ENCODE data around the gene C22orf42. TPM values are rescaled to one million over a fixed set of nuclear protein-coding genes. Genes with fewer than 3 reads are reported as not detected.
"Not testable (repeated sequence)": the region's sequence is repeated elsewhere in the genome, so short reads cannot be mapped to it uniquely, and the experiment has no call there.

C22orf42 gene
- total and polyA plus RNA-seq, 5 experiments from 2014 or later: not detected

DNA sequence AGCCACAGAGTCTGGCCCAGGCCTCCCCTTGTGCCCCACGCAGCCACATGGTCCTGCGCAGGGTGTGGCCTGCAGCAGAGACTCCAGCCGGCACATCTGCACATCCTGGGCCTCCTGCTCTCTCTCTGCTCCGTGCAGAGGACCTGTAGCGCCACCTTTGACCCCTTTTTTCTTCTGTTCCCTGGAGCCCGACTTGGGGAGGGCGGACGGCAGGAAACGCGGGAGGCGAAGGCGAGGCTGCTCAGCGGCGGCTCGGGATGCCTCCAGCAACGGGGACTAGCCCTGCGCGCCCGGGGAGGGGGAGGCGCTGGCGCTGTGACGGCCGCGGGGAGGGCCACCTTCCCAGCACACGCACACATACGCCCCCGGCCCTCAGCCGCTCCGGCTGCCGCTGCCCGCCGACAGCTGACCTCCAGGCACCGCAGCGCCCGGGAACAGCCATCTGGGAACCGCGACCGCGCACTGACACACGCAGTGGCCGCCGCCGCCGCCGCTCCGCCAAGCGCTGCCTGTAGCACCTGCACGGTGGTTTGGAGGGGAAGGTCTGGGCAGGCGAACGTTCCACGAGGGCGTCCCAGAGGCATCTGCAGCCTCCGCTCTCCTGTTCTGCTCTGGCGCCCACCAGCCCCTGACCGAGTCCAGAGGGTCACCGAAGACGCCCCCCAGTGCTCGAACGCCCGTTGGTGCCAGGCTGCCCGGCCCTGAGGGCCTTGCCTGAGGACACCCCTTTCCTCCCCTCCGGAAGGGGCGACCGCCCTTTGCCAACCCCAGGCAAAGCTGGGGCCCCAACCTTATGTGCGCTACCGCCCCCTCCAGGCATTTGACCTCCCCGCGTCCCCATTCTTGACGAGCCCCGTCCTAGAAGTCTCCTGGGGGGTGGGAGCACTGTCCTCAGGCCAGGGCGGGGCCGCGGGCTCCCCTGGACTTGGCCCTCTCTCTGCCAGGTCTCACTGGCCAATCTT lies 16.9 kb upstream of the C22orf42 start:
- DNase-seq (no peak), ATAC-seq (no peak)
- H3K4me3 Mint-ChIP-seq: peak overlapping the region in 3 of 10 donors; percentile 18 to 38 (median 37)
- H3K27ac Mint-ChIP-seq: no peak overlapping the region
- H3K36me3 Mint-ChIP-seq: no peaks in the 10 kb centered on the region
- peaks cover 0 to 6% (median 0%) of the 10 kb centered on the region in 4 donors for H3K4me1 Mint-ChIP-seq
- H3K27me3 Mint-ChIP-seq: peaks cover 25 to 58% (median 32%) of the 10 kb centered on the region in 5 donors
- POLR2A ChIA-PET: no interaction called here
- no peaks in the 10 kb centered on the region for H3K9me3 Mint-ChIP-seq

DNA sequence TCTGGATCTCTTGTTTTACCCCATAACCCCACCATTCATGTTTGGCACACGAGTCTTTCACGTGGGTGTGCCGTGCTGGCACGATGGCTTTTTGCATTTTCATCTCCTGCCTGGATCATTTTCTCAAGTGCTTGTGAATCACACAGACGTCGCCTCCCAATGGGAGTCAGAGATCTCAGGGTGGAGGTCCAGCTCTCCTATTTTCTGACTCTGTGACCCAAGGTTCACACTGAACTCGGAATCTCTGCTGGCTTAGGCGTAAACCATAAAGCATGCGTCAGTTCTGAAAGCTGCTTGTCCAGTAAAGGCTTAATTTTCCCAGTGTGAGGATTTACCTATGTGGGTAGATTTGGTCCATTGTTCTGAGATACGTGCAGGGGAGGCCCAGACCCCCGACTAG lies 16.0 kb upstream of the C22orf42 start:
- POLR2A ChIA-PET: no interaction called here
- H3K36me3 Mint-ChIP-seq: no peaks in the 10 kb centered on the region
- ATAC-seq: no peak
- peaks cover 0 to 6% (median 0%) of the 10 kb centered on the region in 4 donors for H3K4me1 Mint-ChIP-seq
- H3K27ac Mint-ChIP-seq: no peak overlapping the region
- DNase-seq: no peak
- no peaks in the 10 kb centered on the region for H3K9me3 Mint-ChIP-seq
- peaks cover 25 to 58% (median 32%) of the 10 kb centered on the region in 5 donors for H3K27me3 Mint-ChIP-seq
- H3K4me3 Mint-ChIP-seq: no peak overlapping the region

DNA sequence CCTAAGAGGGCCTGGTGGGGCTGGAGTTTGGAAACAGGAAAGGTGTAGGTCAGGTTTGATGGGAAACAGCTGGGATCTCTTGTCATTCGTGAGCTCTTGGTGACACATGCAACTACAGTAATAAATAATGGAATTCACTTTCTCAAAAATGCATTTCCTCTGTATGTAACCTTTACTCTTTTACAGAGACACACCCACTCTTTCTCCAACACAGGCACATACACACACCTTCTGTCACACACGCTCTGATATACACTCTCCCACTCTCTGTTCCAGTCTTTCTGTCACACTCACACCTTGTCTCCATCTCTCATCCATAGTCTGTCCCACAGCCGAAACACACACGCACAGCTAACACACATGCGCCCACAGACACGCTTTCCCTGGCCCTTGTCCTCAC lies 6.6 kb upstream of the C22orf42 start:
- Mint-ChIP-seq H3K27ac (peak overlapping the region in 2 of 10 donors; percentile 3 to 20), H3K36me3 (no peaks in the 10 kb centered on the region), H3K9me3 (no peaks in the 10 kb centered on the region), H3K27me3 (peaks cover 2 to 20% (median 10%) of the 10 kb centered on the region in 5 donors), H3K4me1 (peaks cover 0 to 5% (median 4%) of the 10 kb centered on the region in 4 donors), H3K4me3 (no peak overlapping the region)
- POLR2A ChIA-PET: no interaction called here
- DNase-seq (no peak), ATAC-seq (no peak)

GRCh38 chr22:32164075-32164860 lies 5.2 kb upstream of the C22orf42 start:
- Mint-ChIP-seq H3K4me1 (peaks cover 0 to 5% (median 4%) of the 10 kb centered on the region in 4 donors), H3K27ac (no peak overlapping the region), H3K27me3 (peaks cover 2 to 20% (median 10%) of the 10 kb centered on the region in 5 donors), H3K36me3 (no peaks in the 10 kb centered on the region), H3K4me3 (no peak overlapping the region), H3K9me3 (no peaks in the 10 kb centered on the region)
- POLR2A ChIA-PET: no interaction called here
- ATAC-seq (no peak), DNase-seq (no peak)

DNA sequence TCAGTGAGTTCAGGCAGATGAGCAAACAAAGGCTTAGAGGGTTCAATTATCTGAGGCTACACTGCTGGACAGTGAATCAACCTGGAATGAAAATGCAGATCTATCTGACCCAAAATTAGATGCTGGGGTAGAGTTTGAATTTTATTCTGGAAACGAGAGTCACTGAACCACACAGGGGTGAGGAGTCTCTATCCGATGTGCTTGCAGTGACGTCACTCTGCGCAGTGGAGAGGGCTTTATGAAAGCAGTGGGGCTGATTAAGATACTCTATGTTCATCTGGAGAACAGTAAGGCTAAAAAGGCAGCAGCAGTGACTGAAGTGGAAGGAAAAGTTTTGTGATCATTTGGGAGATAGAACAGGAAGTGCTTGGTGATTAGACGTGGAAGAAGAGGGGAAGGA lies 1.3 kb upstream of the C22orf42 start:
- H3K9me3 Mint-ChIP-seq: not testable (repeated sequence)

GRCh38 chr22:32157632-32158031 lies 1.5 kb downstream of the C22orf42 start:
- POLR2A ChIA-PET, H3K27ac Mint-ChIP-seq, H3K27me3 Mint-ChIP-seq, H3K36me3 Mint-ChIP-seq, DNase-seq, H3K4me3 Mint-ChIP-seq, H3K9me3 Mint-ChIP-seq, ATAC-seq, H3K4me1 Mint-ChIP-seq: not testable (repeated sequence)

More for the DNA sequence above, 1.3 kb upstream of the C22orf42 start:
- DNase-seq, H3K36me3 Mint-ChIP-seq, POLR2A ChIA-PET, H3K27ac Mint-ChIP-seq, H3K4me1 Mint-ChIP-seq, ATAC-seq, H3K4me3 Mint-ChIP-seq: not testable (repeated sequence)
- peaks cover 0 to 11% (median 9%) of the 10 kb centered on the region in 5 donors for H3K27me3 Mint-ChIP-seq

DNA sequence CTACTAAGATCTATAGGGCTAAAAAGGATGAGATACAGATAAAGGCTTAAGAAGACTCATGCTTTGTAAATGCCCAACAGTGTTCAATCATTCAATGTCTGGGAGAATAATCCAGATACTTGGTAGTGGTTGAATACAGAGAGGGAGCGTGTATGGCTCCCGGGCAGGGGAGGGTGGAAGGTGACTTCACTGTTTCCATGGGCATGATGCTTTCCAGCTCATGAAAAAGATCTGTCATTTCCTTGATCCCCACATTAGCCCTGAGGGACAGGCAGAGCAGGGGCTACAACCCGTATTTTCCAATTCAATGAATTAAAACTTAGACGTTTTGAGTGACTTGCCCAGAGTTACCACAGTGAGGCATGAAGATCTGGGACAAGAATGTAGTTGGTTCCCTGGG lies 4.4 kb downstream of the C22orf42 start:
- ATAC-seq, H3K4me3 Mint-ChIP-seq, H3K27me3 Mint-ChIP-seq, H3K27ac Mint-ChIP-seq, POLR2A ChIA-PET, DNase-seq, H3K4me1 Mint-ChIP-seq, H3K36me3 Mint-ChIP-seq, H3K9me3 Mint-ChIP-seq: not testable (repeated sequence)

- POLR2A ChIA-PET, H3K27me3 Mint-ChIP-seq, DNase-seq, H3K4me3 Mint-ChIP-seq, ATAC-seq: not testable (repeated sequence)
- H3K9me3 Mint-ChIP-seq: peaks cover 0 to 20% (median 9%) of the 10 kb centered on the region in 9 donors
- peaks cover 0 to 12% (median 9%) of the 10 kb centered on the region in 3 donors for H3K36me3 Mint-ChIP-seq
- peak overlapping the region in 1 of 10 donors; percentile 24 for H3K27ac Mint-ChIP-seq
- H3K4me1 Mint-ChIP-seq: peaks cover 0 to 10% (median 1%) of the 10 kb centered on the region in 4 donors
Observed at GRCh38 chr22:32151641-32152040, 7.5 kb downstream of the C22orf42 start.

GRCh38 chr22:32150647-32151046 lies 8.5 kb downstream of the C22orf42 start:
- H3K4me3 Mint-ChIP-seq, H3K27ac Mint-ChIP-seq, POLR2A ChIA-PET, H3K27me3 Mint-ChIP-seq, ATAC-seq, DNase-seq: not testable (repeated sequence)
- peaks cover 0 to 20% (median 9%) of the 10 kb centered on the region in 9 donors for H3K9me3 Mint-ChIP-seq
- peaks cover 0 to 10% (median 1%) of the 10 kb centered on the region in 4 donors for H3K4me1 Mint-ChIP-seq
- peaks cover 0 to 12% (median 9%) of the 10 kb centered on the region in 3 donors for H3K36me3 Mint-ChIP-seq

- ATAC-seq, H3K4me3 Mint-ChIP-seq: not testable (repeated sequence)
- peaks cover 9 to 29% (median 13%) of the 10 kb centered on the region in 4 donors for H3K4me1 Mint-ChIP-seq
Observed at GRCh38 chr22:32148372-32148771, 10.7 kb downstream of the C22orf42 start.

GRCh38 chr22:32147128-32147527 lies 12.0 kb downstream of the C22orf42 start:
- POLR2A ChIA-PET, ATAC-seq, H3K27me3 Mint-ChIP-seq, H3K27ac Mint-ChIP-seq, H3K4me3 Mint-ChIP-seq, DNase-seq: not testable (repeated sequence)
- Mint-ChIP-seq H3K9me3 (peaks cover 0 to 20% (median 9%) of the 10 kb centered on the region in 9 donors), H3K36me3 (peaks cover 0 to 12% (median 9%) of the 10 kb centered on the region in 3 donors), H3K4me1 (peaks cover 11 to 35% (median 18%) of the 10 kb centered on the region in 4 donors)

More at GRCh38 chr22:32148372-32148771, 10.7 kb downstream of the C22orf42 start:
- peaks cover 0 to 12% (median 9%) of the 10 kb centered on the region in 3 donors for H3K36me3 Mint-ChIP-seq
- peaks cover 0 to 20% (median 9%) of the 10 kb centered on the region in 9 donors for H3K9me3 Mint-ChIP-seq
- H3K27me3 Mint-ChIP-seq, H3K27ac Mint-ChIP-seq, DNase-seq, POLR2A ChIA-PET: not testable (repeated sequence)

GRCh38 chr22:32144496-32145274 lies 14.4 kb downstream of the C22orf42 start:
- Mint-ChIP-seq H3K36me3 (peaks cover 0 to 12% (median 9%) of the 10 kb centered on the region in 3 donors), H3K9me3 (peaks cover 0 to 20% (median 9%) of the 10 kb centered on the region in 9 donors), H3K4me1 (peaks cover 11 to 37% (median 21%) of the 10 kb centered on the region in 4 donors), H3K4me3 (peak overlapping the region in 2 of 10 donors; percentile 23 to 27), H3K27ac (peak overlapping the region in 8 of 10 donors; percentile 1 to 74 (median 56)), H3K27me3 (peaks cover 0 to 3% (median 2%) of the 10 kb centered on the region in 5 donors)
- POLR2A ChIA-PET: interaction anchor here (0.6 kb wide), 1 partner anchor 329 kb away, joined by 3 read pairs; no protein-coding TSS in a partner anchor
- ATAC-seq: peak; percentile 57 to 74
- DNase-seq: peak in 2 of 10 donors; percentile 30 to 42
